Right lung (tissue), 5 donors: ENCODE results near the gene HTR7. TPM values are rescaled to one million over a fixed set of nuclear protein-coding genes. Genes with fewer than 3 reads are reported as not detected.
"Not testable (repeated sequence)": the region's sequence is repeated elsewhere in the genome, so short reads cannot be mapped to it uniquely, and the experiment has no call there.

Source experiments
- DNase-seq, 2 donors: peaks; one replicate each; pipeline ENCODE4 v3.0.0-alpha.2; 2013
- polyA plus RNA-seq, 5 donors: library from polyadenylated mRNA; unstranded; fragments of 120-200 nt; gene quantifications; one replicate each; pipeline versions ENCODE4 v1.2.1 to v1.2.3, GENCODE V29; 2013; ENCODE audit warnings: inconsistent platforms in 1 of 5, low replicate concordance in 1 of 5; ENCODE audit not compliant: insufficient read length in 5 of 5, insufficient read depth in 1 of 5

Gene HTR7
- polyA plus RNA-seq, 5 donors = 0.12 to 0.28 (median 0.19) TPM

GRCh38 chr10:90858461-90858968 is 676 bp upstream of the HTR7 start:
- no peak for DNase-seq

DNA sequence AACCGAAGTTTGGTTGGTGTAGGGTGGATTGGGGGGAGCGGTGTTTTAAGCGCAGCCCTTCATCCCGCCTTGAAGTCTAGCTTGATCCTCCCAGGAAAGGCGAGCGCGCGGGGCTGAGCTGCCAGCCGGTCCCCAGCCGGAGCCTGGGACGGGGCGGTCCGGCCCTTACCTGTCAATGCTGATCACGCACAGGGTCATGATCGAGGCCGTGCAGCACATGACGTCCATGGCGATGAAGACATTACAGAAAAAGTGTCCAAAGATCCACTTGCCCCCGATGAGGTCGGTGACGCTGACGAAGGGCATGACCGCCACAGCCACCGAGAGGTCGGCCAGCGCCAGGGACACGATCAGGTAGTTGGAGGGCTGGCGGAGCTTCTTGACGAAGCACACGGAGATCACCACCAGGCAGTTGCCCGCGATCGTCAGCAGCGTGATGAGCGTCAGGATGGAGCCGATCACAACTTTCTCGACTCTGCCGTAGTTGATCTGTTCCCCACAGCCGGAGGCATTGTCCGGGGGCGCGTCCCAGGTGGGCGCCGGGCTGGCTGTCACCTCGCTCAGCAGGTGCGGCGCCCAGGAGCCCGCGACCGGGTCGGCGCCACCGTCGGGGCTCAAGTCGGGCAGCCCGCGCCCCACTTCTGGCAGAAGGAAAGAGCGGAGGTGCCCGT is 740 bp downstream of the HTR7 start:
- no peak for DNase-seq

DNA sequence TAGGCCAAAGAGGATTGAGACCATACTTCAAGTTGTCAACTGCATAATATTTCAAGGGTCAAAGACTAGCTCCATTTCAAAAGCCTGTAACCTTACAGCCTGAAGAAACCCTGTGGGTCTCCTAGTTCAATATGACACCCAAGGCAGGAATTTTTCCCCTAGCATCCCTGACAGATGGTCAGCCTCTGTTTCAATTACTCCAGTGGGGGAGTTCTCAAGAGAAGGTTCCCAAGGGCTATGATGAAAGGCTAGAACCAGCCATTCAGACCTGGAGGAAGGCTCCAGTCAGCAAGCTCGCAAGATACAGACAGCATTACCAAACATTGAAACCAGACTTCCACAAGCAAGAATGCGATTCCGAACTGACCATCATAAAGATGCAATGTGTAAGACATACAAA is 1.6 kb downstream of the HTR7 start:
- no peak for DNase-seq

DNA sequence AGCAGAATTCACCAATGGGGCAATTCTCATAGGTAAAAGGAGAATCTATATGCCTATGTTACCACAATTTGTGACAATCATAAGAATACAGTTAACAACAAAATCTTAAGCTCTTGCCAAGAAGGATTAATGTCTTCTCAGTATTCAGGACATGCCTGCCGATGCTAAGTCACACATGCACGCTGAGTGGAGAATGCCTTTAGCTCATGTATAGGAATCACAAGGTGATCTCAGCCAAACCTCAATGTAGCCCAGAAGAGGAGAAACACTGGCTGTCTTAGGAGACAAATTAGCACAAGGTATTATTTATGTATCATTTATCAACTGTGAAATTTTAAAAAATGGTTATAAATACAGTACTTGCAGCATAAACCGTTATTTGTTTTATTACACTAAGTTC is 2.7 kb downstream of the HTR7 start:
- no peak for DNase-seq

DNA sequence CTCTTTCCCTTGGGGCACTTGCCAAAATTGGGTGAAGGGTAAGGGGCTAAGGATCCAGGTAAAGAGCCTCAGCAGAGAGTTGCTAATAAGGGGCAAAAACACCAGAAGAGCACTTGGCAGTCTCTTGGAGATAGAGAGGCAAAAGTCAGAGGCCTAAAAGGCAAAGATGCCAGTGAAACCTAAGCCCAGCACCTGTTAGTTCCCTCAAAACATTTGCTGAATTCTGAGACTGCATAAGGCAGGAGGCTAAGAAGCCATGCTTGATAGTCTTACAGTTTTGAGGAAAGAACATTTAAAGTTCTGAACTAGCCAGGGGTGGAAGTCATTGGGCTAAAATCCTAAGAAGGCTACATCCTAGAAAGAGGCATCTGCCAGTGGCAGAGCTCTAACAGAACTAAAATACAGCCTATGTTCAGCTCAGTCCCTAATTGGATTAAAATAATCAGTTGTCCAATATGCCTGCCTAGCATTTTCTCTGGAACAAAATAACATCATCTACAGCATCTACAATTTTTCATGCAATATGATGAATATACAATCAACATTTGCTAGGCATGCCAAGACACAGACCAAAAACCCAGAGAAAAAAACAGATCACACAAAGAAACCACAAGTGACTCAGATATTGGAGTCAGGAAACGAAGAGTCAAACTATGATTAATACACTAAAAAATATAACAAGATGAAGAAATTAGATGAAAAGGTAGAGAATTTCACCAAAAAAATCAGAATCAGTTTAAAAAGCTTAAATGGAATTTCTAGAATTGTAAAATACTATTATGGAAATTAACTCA is 7.7 kb downstream of the HTR7 start:
- no peak for DNase-seq

DNA sequence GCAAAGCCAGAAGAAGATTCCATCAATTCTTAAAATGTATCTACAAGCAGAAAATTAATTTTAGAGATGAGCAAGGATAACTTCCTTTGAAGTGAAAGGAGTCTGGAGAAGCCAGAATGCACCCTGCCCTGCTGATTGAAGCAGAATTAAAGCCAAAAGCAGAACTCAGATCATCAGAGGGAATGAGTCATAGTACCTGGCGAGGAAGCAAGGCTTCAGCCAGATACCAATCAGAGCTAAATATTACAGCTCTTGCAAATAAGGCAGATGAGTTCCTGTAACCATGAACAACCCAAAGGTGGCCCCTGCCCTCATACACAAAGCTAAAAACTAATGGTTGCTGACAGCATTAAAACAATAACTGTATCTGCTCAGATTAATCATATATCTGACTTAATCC is 10.4 kb downstream of the HTR7 start:
- DNase-seq = no peak

DNA sequence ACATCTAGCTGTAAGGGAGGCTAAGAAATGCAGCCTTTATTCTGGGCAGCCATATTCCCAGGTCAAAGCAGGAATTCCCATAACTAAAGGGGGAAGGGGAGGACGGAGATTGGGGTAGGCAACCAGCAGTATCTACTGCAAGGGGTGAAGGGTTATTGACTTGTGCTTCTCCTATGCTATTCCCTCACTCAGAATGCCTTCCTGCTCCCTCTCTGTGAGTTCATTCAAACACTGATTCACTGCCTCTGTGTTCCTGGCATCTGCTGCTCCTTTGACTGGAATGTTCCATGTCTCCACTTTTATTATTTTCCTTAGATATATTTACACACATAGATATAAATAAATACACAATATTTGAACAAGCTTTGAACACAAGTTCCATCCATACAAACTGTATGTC is 11.1 kb downstream of the HTR7 start:
- no peak for DNase-seq

DNA sequence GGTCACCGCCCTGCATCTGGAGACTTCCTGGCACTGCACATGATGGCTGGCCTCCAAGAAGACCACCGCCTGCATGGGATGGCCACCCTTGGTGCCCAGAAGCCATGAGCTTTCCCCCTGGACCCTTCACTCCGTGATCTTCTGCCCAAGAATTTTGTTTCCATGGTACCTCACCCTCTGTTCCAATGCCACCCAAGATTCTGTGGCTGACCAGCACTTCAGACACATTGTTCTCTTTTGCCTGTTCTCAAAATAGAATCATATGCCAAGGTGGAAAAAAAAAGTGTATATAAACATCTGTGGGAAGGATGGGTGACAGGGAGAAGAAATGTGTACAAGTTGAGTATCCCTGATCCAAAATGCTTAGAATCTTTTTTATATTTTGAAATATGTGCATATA is 12.1 kb downstream of the HTR7 start:
- DNase-seq = no peak

- no peak for DNase-seq
These were observed 15.1 kb downstream of the HTR7 start for GRCh38 chr10:90842725-90843124.

- no peak for DNase-seq
These were observed 20.4 kb downstream of the HTR7 start for GRCh38 chr10:90837486-90837885.

- DNase-seq = no peak
These were observed 23.5 kb downstream of the HTR7 start for GRCh38 chr10:90834326-90834725.

DNA sequence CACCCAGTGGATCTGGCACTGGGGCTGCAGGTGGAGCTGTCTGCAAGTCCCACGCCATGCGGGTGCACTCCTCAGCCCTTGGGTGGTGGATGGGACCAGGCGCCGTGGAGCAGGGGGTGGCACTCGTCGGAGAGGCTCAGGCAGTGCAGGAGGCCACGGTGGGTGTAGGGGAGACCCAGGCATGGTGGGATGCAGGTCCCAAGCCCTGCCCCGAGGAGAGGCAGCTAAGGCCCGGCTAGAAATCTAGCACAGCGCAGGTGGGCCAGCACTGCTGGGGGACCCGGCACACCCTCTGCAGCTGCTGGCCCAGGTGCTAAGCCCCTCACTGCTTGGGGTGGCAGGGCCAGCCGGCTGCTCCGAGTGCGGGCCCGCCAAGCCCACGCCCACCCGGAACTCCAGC is 25.7 kb downstream of the HTR7 start:
- no peak for DNase-seq

DNA sequence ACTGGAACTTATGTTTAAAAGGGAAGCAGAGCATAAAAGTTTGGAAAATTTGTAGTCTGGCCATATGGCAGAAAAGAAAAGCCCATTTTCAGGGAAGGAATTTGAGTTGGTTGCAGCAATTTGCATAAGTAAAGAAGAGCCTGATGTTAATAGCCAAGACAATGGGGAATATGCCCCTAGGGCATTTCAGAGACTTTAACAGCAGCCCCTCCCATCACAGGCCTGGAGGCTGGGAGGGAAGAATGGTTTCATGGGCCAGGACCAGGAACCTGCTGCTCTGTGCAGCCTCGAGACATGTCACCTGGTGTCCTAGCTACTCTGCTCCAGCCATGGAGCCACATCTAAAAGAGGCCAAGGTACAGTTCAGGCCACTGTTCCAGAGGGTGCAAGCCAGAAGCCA is 35.3 kb downstream of the HTR7 start:
- no peak for DNase-seq

DNA sequence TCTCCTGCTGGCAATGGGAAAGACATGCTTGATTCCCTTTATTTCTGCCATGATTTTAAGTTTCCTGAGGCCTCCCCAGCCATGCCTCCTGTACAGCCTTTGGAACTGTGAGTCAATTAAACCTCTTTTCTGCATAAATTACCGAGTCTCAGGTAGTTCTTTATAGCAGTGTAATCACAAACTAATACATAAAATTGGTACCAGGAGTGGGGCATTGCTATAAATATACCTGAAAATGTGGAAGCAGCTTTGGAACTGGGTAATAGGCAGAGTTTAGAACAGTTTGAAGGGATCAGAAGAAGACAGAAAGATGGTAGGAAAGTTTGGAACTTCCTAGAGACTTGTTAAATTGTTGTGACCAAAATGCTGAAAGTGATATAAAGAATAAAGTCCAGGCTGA is 36.0 kb downstream of the HTR7 start:
- DNase-seq = not testable (repeated sequence)

DNA sequence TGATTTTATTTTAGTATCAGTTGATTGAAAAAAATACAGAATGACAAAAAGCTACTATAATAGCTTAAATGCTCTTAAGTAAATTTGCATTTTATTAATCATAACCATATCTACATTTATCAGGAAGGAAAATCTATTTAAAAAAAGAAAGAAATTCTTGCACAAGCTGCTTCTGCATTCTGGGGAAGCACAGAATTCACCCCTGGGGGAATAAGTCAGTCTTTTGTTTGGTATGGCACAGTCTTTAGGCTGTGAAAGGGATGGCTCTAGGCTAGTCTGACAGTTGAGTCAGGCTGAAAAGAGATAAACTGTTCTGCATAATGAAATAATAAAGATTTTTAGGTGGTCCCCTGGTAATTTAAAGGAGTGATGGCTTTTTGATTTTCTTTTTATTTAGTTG is 37.9 kb downstream of the HTR7 start:
- no peak for DNase-seq

DNA sequence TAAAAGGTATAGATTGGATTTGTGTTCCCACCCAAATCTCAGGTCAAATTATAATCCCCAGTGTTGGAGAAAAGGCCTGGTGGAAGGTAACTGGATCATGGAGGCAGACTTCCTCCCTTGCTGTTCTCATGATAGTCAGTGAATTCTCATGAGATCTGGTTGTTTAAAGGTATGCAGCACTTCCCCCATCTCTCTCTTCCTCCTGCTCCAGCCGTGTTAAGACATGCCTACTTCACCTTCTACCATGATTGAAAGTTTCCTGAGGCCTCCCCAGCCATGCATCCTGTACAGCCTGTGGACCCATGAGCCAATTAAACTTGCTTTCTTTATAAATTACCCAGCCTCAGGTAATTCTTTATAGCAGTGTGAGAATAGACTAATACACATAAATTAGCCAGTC is 39.1 kb downstream of the HTR7 start:
- no peak for DNase-seq

DNA sequence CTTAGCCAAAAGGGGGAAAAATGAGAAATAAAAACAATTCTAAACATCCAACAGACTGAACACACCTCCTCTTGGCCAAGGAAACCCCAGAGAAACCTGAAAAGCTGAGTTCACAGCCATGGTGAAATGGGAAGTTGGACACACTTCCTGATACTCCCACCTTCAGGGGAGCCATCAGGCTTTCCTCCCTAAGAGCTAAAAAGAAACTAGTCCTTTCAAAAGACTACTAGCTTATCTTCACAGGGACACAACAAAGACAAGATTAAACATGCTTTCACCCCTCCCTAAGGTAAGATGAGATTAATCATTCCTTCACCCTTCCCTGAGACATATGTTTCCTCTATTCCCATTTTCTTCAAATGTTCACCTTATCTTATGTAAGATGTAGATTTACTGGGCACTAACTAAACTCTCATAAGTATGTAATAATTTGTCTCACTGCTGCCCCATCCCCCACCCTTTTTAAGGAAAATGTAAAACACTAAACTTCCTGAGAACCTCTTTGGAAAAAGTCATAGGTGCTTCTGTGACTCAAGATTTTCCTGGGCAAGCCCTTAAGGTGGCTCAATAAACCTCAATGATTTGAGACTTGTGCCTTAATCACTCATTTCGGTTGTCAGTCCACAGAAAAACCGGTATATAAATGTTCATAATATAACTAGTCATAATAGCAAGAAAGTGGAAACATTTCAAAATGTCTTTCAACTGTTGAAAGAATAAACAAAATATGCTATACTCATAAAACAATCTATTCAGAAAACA is 40.5 kb downstream of the HTR7 start:
- DNase-seq = no peak

DNA sequence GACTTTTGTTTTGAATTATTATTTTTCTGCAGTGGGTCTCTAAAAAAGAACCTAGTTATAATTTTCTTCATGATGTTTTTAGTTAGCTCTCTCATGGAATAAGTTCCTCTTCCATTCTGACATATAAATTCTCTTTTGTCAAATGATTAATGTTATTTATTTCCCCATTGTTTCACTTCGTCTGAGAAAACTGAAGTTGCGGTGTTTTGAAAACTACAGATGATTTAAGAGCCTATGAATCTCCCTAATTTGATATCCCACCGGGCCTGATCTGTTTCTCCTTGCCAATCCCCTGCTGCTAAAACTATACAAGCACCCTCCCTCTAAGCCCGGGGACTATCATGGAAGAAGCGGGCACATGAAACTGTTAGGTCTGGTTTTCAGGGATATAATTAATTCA is 41.4 kb downstream of the HTR7 start:
- DNase-seq = no peak

GRCh38 chr10:90813594-90814365 is 44.1 kb downstream of the HTR7 start:
- DNase-seq = no peak

DNA sequence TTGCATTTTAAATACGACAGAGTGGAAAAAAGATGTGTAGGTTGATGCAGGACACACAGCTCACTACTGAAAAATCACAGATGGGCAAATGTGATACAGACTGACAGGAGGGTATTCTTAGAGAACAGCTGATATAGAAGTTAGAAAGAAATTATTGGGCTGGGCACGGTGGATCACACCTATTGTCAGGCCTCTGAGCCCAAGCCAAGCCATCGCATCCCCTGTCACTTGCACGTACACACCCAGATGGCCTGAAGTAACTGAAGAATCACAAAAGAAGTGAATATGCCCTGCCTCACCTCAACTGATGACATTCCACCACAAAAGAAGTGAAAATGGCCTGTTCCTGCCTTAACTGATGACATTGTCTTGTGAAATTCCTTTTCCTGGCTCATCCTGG is 50.7 kb downstream of the HTR7 start:
- DNase-seq = not testable (repeated sequence)

DNA sequence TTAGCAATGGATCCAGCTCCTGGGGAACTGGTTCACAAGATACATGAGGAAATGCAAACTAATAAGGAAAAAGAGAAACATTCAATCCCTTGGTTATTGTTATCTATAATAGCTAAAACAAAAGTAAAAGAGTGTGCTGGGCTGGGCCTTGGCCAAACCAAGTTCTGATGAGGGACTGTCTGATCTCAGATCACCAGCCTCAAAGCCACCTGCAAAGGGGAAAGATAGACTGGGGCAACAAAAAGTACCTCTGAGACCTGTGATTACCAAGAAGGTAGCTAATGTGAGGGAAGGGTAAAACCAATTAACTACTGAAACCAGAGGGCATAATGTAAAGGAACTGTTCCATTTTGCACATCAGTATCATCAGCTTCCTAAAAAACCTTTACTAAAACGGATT is 51.2 kb downstream of the HTR7 start:
- no peak for DNase-seq

DNA sequence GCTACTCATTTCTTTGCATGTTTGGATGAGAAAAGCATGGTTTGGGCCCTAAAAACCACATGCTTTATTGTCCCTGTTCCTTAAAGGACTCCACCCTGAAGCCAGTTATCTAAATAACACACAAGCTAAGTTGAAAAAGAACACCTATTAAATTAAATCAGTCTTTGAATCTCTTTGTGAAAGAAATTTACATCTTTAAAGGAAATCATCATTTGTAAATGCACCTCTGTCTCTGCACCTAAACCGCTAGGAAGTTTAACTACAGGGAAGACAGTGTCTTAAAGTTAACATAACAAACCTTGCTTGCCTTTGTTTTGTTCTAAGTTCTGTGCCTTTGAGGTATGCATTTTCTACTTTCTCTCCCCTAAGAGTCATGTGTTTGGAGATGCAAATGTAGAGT is 52.6 kb downstream of the HTR7 start:
- no peak for DNase-seq
